SK-N-SH (cell line): ENCODE data around the gene RAVER1. TPM values are rescaled to one million over a fixed set of nuclear protein-coding genes. Genes with fewer than 3 reads are reported as not detected.
A peak's percentile ranks its signal among the peaks of the same experiment; 100 is the strongest.

ENCODE experiments used
- CTCF ChIA-PET: fragments of 300-600, 350-600 bp; formaldehyde crosslinking; extraction: SDS; loops from one replicate; lab custom pipeline; 2021; lab: Yijun Ruan, JAX
- POLR2A ChIA-PET: fragments of 350-600 bp; sonication (Branson Sonifier 250); formaldehyde crosslinking; extraction: SDS; loops from one replicate; lab custom pipeline; 2020; ENCODE audit warnings: antibody characterized with exemption, inconsistent platforms; lab: Yijun Ruan, JAX
- DNase-seq: peaks from one replicate; pipeline ENCODE4 v3.0.0; 2012
- H2AFZ ChIP-seq: fragments of 200-600 bp; sonication (generic); 2 replicates; pipeline ENCODE4 v1.8.1; 2016; ENCODE audit warnings: antibody characterized with exemption, mild to moderate bottlenecking, low read depth
- H3F3A ChIP-seq: fragments of 200-600 bp; sonication (generic); replicated peaks from 2 replicates; pipeline ENCODE3; 2016; ENCODE audit warnings: antibody characterized with exemption, mild to moderate bottlenecking; ENCODE audit not compliant: insufficient read depth
- H3K27ac ChIP-seq, 2 experiments: fragments of 200-500 bp in 1 of 2; fragments of 200-600 bp in 1 of 2; sonication (Bioruptor generic) in 1 of 2; sonication (generic), shearing (Covaris generic) in 1 of 2; 2 replicates each; pipeline versions ENCODE4 v1.5.1 to v1.6.1; 2014 to 2016; ENCODE audit warnings: low read depth in 2 of 2, inconsistent platforms in 1 of 2, low read length in 1 of 2, mild to moderate bottlenecking in 1 of 2, mixed read lengths in 1 of 2
- H3K27me3 ChIP-seq: fragments of 200-600 bp; sonication (generic), shearing (Covaris generic); 2 replicates; pipeline ENCODE4 v1.6.1; 2016; ENCODE audit warnings: mixed run types; ENCODE audit not compliant: insufficient read depth
- H3K36me3 ChIP-seq, 2 experiments: fragments of 200-500 bp in 1 of 2; fragments of 200-600 bp in 1 of 2; sonication (Bioruptor generic) in 1 of 2; sonication (generic) in 1 of 2; replicated peaks in 1 of 2; 2 replicates each; pipeline versions ENCODE3 to v1.5.1; 2014 to 2016; ENCODE audit warnings: low read length in 1 of 2, mild to moderate bottlenecking in 1 of 2; ENCODE audit not compliant: insufficient read depth in 2 of 2, control insufficient read depth in 1 of 2
- H3K4me1 ChIP-seq, 2 experiments: fragments of 200-500 bp in 1 of 2; fragments of 200-600 bp in 1 of 2; sonication (Bioruptor generic) in 1 of 2; sonication (generic), shearing (Covaris generic) in 1 of 2; 2 replicates each; pipeline versions ENCODE4 v1.5.1 to v1.6.1; 2014 to 2016; ENCODE audit warnings: low read depth in 1 of 2, low read length in 1 of 2, mixed run types in 1 of 2; ENCODE audit not compliant: insufficient read depth in 2 of 2, control insufficient read depth in 1 of 2
- H3K4me2 ChIP-seq: fragments of 200-600 bp; sonication (generic), shearing (Covaris generic); 2 replicates; pipeline ENCODE4 v1.6.1; 2017; ENCODE audit warnings: mixed run types
- H3K4me3 ChIP-seq, 2 experiments: fragments of 200-500 bp in 1 of 2; fragments of 200-600 bp in 1 of 2; sonication (Bioruptor generic) in 1 of 2; sonication (generic), shearing (Covaris generic) in 1 of 2; 2 replicates each; pipeline versions ENCODE4 v1.5.1 to v1.8.1; 2014 to 2016; ENCODE audit warnings: low read depth in 2 of 2, inconsistent platforms in 1 of 2, low read length in 1 of 2, mild to moderate bottlenecking in 1 of 2, mixed read lengths in 1 of 2, moderate library complexity in 1 of 2
- H3K79me2 ChIP-seq: fragments of 200-600 bp; sonication (generic); 2 replicates; pipeline ENCODE4 v1.8.1; 2017; ENCODE audit warnings: mild to moderate bottlenecking; ENCODE audit not compliant: insufficient read depth
- H3K9ac ChIP-seq: fragments of 200-600 bp; sonication (generic); 2 replicates; pipeline ENCODE4 v1.6.1; 2017; ENCODE audit warnings: mixed run types
- H3K9me2 ChIP-seq: fragments of 200-600 bp; sonication (generic); 2 replicates; pipeline ENCODE4 v1.6.1; 2017; ENCODE audit warnings: mixed run types
- H3K9me3 ChIP-seq: fragments of 200-600 bp; sonication (generic); 2 replicates; pipeline ENCODE4 v1.6.1; 2017; ENCODE audit warnings: mixed run types, mild to moderate bottlenecking, moderate library complexity
- H4K20me1 ChIP-seq: fragments of 200-600 bp; sonication (generic); 2 replicates; pipeline ENCODE4 v1.6.1; 2017; ENCODE audit warnings: mild to moderate bottlenecking, mixed run types; ENCODE audit not compliant: insufficient read depth
- GABPA ChIP-seq: IDR thresholded peaks from 2 replicates; pipeline ENCODE4 v1.4.0; 2012; ENCODE audit warnings: low read depth, mild to moderate bottlenecking
- NFIC ChIP-seq: IDR thresholded peaks from 2 replicates; pipeline ENCODE4 v1.4.0; 2012; ENCODE audit warnings: borderline replicate concordance
- POLR2AphosphoS5 ChIP-seq: IDR thresholded peaks from 2 replicates; pipeline ENCODE4 v1.6.1; 2012; ENCODE audit warnings: low read depth, low read length
- RAD21 ChIP-seq: IDR thresholded peaks from 2 replicates; pipeline ENCODE4 v1.6.1; 2012; ENCODE audit warnings: mild to moderate bottlenecking, low read length
- SIN3A ChIP-seq: IDR thresholded peaks from 2 replicates; pipeline ENCODE4 v1.6.1; 2012; ENCODE audit warnings: low read depth, mild to moderate bottlenecking, low read length, moderate library complexity, borderline replicate concordance
- WGBS: methylation state at CpG from one replicate; pipeline ENCODE4 v1.1.6; 2017; ENCODE audit warnings: low lambda C conversion rate; 5-methylcytosine and 5-hydroxymethylcytosine counted together
- polyA plus RNA-seq, 3 experiments: library from polyadenylated mRNA; depleted of rRNA; stranded (reverse); fragments of >200 nt; gene quantifications; 2 replicates each; pipeline ENCODE4 v1.2.3, GENCODE V29; 2012
- TF ChIP-seq, protein P1 (sequence below): IDR thresholded peaks from 2 replicates; pipeline ENCODE4 v1.6.1; 2012; ENCODE audit warnings: mild to moderate bottlenecking, low read depth, low read length, moderate library complexity
- TF ChIP-seq, protein P2 (sequence below): IDR thresholded peaks from 2 replicates; pipeline ENCODE4 v1.4.0; 2012; ENCODE audit warnings: low read depth

The RAVER1 gene
- polyA plus RNA-seq, 1 of the 3 experiments (the other 2 are of a cell fraction) = 8.2 TPM

DNA sequence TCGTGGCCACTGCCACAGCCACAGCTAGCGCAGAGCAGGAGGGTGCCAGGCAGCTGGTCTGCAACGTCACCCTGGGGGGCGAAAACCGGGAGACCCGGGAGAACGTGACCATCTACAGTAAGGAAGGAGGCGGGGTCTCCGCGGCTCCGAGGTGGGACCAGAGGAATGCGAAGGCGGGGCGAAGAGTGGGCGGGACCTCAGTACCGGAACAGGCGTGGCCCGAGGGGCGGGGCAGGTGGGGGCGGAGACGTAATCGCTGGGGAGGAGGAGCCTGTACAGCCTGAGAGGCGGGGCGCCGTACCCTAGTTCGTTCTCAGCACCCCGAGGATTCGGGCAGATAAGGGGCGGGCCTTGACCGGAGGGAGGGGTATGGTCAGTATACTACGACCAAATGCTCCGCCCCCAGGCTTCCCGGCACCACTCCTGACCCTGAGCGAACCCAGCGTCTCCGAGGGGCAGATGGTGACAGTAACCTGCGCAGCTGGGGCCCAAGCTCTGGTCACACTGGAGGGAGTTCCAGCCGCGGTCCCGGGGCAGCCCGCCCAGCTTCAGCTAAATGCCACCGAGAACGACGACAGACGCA lies 41.0 kb downstream of the RAVER1 start (continued):
- TF ChIP-seq, protein P1, sequence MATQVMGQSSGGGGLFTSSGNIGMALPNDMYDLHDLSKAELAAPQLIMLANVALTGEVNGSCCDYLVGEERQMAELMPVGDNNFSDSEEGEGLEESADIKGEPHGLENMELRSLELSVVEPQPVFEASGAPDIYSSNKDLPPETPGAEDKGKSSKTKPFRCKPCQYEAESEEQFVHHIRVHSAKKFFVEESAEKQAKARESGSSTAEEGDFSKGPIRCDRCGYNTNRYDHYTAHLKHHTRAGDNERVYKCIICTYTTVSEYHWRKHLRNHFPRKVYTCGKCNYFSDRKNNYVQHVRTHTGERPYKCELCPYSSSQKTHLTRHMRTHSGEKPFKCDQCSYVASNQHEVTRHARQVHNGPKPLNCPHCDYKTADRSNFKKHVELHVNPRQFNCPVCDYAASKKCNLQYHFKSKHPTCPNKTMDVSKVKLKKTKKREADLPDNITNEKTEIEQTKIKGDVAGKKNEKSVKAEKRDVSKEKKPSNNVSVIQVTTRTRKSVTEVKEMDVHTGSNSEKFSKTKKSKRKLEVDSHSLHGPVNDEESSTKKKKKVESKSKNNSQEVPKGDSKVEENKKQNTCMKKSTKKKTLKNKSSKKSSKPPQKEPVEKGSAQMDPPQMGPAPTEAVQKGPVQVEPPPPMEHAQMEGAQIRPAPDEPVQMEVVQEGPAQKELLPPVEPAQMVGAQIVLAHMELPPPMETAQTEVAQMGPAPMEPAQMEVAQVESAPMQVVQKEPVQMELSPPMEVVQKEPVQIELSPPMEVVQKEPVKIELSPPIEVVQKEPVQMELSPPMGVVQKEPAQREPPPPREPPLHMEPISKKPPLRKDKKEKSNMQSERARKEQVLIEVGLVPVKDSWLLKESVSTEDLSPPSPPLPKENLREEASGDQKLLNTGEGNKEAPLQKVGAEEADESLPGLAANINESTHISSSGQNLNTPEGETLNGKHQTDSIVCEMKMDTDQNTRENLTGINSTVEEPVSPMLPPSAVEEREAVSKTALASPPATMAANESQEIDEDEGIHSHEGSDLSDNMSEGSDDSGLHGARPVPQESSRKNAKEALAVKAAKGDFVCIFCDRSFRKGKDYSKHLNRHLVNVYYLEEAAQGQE = no peak
- TF ChIP-seq POLR2AphosphoS5 = no peak
- TF ChIP-seq GABPA = no peak
- TF ChIP-seq NFIC = no peak
- TF ChIP-seq RAD21 = no peak

DNA sequence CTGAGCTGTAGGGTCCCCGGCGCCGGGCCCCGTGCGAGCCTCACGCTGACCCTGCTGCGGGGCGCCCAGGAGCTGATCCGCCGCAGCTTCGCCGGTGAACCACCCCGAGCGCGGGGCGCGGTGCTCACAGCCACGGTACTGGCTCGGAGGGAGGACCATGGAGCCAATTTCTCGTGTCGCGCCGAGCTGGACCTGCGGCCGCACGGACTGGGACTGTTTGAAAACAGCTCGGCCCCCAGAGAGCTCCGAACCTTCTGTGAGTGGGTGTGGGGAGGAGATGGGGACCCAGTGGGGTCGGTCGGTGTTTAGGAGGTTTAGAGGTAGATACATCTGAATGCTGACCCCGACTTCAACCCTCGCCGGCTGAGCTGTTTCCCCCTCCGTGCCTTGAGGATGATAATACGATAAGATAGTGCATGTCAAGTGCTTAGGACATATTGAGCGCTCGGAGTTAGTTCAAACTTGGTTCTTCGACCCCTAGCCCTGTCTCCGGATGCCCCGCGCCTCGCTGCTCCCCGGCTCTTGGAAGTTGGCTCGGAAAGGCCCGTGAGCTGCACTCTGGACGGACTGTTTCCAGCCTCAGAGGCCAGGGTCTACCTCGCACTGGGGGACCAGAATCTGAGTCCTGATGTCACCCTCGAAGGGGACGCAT lies 41.6 kb downstream of the RAVER1 start:
- Histone ChIP-seq H3K4me1 (peaks cover 0 to 39% of the 10 kb centered on the region in 2 experiments; a peak in 1 of 4 replicates), H3K36me3 (no peaks in the 10 kb centered on the region), H3F3A (peaks cover 3% of the 10 kb centered on the region), H3K9me3 (no peaks in the 10 kb centered on the region), H3K27ac (no peak overlapping the region), H3K4me2 (peak overlapping the region; percentile 98), H2AFZ (peak overlapping the region; percentile 61), H3K27me3 (no peaks in the 10 kb centered on the region; the same call in 1 of the 2 replicates), H3K9ac (peak overlapping the region; percentile 39; the same call in 1 of the 2 replicates), H4K20me1 (no peaks in the 10 kb centered on the region), H3K79me2 (no peaks in the 10 kb centered on the region), H3K4me3 (peak overlapping the region; percentile 45 to 77), H3K9me2 (no peaks in the 10 kb centered on the region)
- POLR2A ChIA-PET = interaction anchor here (0.6 to 1.1 kb wide), 3 partner anchors 8 to 67 kb away, joined by 3 to 6 read pairs (median 3); no protein-coding TSS in a partner anchor
- CTCF ChIA-PET = interaction anchor here (0.6 to 2.9 kb wide), 11 partner anchors 12 to 153 kb away, joined by 3 to 21 read pairs (median 4); partner anchors contain the start of genes CDC37 and ICAM1
- WGBS = 2% methylated on average over 33 of the region's 49 CpGs
- DNase-seq = no peak
- TF ChIP-seq, protein P2, sequence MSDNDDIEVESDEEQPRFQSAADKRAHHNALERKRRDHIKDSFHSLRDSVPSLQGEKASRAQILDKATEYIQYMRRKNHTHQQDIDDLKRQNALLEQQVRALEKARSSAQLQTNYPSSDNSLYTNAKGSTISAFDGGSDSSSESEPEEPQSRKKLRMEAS = peak; percentile 1; the same call in 1 of the 2 replicates
- TF ChIP-seq SIN3A = no peak
